H1 (cell line): ENCODE results near the gene NRK.

ENCODE experiments used
- BRCA1 ChIP-seq: IDR thresholded peaks from 2 replicates; pipeline ENCODE4 v1.6.1; 2012; ENCODE audit warnings: low read depth, low read length, improper control_type of control experiment
- CTCF ChIP-seq, 3 experiments: IDR thresholded peaks; 1 replicate in 2 of 3; 2 replicates in 1 of 3; pipeline versions ENCODE4 v1.5.1 to v1.6.1; 2011; ENCODE audit warnings: low read length in 3 of 3, mild to moderate bottlenecking in 3 of 3, inconsistent platforms in 2 of 3, low read depth in 1 of 3, moderate library complexity in 1 of 3; ENCODE audit not compliant: insufficient read depth in 1 of 3; ENCODE audit errors: control extremely low read depth in 1 of 3
- EGR1 ChIP-seq: IDR thresholded peaks from 2 replicates; pipeline ENCODE4 v1.6.1; 2011; ENCODE audit warnings: low read depth, low read length, borderline replicate concordance
- GABPA ChIP-seq: IDR thresholded peaks from 2 replicates; pipeline ENCODE4 v1.6.1; 2011; ENCODE audit warnings: mild to moderate bottlenecking, low read length, moderate library complexity, borderline replicate concordance; ENCODE audit not compliant: insufficient read depth
- RXRA ChIP-seq: IDR thresholded peaks from 2 replicates; pipeline ENCODE4 v1.6.1; 2011; ENCODE audit warnings: low read depth, mild to moderate bottlenecking, low read length, moderate library complexity; ENCODE audit not compliant: insufficient read depth
- SP2 ChIP-seq: IDR thresholded peaks from 2 replicates; pipeline ENCODE4 v1.6.1; 2012; ENCODE audit warnings: mild to moderate bottlenecking, low read length, inconsistent platforms
- TBP ChIP-seq: IDR thresholded peaks from 2 replicates; pipeline ENCODE4 v1.6.1; 2011; ENCODE audit warnings: low read depth, low read length, improper control_type of control experiment
- TCF12 ChIP-seq: IDR thresholded peaks from 2 replicates; pipeline ENCODE4 v1.6.1; 2011; ENCODE audit warnings: low read depth, mild to moderate bottlenecking, low read length

- no peak for TF ChIP-seq EGR1
- no peak for TF ChIP-seq RXRA
- TF ChIP-seq SP2: no peak
- TF ChIP-seq TBP: no peak
- no peak for TF ChIP-seq BRCA1
- no peak for TF ChIP-seq TCF12
- TF ChIP-seq GABPA: no peak
- no peak for TF ChIP-seq CTCF (IDR thresholded peaks at IDR 0.05; ENCODE audit: control extremely low read depth in 1 of 3, insufficient read depth in 1 of 3, low read depth in 1 of 3, low read length in 3 of 3)
Observed at GRCh38 chrX:105803891-105804290, 18.4 kb upstream of the NRK start.
